ENCODE data around the gene VPS37B. TPM values are rescaled to one million over a fixed set of nuclear protein-coding genes. Genes with fewer than 3 reads are reported as not detected.

Gene VPS37B
- total RNA-seq, 1 donor from 2014 or later = 15.7 TPM

DNA sequence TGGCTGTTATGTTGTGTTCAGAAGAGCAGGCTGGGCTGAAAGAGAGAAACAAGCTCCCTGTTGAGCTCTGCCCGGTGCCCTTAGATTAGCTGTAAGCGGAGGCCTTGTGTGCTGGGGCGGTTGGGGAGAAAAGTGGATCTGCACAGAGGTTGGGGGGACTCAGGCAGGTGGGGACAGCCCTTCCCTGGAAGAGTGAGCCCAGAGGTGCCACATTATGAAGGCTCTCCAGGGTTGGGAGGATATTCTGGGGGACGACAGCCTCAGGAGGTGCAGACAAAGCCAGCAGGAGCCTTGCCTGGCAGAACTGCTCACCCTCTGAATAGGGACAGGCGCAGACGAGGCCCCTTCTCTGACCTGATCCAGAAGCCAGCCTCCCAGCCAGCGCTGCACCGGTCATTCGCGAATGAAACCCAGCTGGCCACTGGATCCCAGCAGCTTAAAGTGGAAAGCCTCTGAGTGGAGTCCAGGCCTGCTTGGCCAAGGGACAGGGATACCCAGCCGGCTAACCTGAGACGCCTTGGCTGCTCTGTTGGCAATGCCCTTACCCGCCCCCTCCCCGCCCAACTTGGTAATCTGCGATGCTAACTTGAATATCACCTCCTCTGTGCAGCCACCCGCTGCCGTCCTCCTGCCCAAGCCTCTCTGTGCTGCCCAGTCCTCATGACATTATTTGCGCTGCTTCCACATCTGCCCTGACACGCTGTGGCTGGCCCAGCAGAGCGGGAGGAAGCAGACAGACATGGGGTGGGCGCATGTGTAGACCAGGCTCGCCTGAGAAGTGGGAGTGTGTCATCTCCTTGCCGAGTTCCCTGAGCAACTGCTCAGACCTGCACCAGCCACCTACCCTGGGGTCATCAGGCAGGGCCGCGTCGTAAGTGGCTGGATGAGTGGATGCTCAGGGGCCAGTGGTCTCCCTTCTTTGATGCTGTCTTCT, 55.1 kb downstream of the VPS37B start:
- DNase-seq (ENCODE audit: low read depth, low spot score) = no peak

DNA sequence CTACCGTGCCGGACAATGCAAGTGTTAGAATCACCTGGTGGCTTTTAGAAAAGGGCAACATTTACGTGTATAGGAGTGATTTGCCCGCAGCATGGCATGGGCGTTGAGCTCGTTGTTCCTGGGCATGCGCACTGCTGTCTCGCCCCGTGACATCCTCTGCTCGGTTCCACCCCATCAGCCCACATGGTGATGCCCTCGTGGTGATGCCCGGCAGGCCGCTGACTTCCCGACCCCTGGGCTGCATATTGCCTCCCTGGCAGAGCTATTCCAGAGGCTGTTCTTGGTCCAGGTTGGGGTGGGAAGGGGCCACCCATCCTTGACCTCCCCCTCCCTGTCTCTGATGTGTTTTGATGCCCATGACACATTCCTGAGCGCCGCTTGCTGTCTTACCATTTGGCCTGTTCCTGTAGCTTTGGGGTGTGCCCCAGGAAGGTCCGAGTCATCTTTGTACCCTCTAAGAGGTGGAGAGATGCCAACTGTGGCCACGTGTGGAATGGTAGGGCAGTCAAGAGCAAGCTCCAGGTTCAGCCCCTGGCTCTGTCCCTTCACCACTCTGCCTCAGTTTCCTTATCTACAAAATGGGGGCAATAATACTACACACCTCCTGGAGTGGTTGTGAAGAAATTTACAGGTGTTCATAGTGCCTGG, 55.9 kb downstream of the VPS37B start:
- DNase-seq (ENCODE audit: low read depth, low spot score) = no peak

DNA sequence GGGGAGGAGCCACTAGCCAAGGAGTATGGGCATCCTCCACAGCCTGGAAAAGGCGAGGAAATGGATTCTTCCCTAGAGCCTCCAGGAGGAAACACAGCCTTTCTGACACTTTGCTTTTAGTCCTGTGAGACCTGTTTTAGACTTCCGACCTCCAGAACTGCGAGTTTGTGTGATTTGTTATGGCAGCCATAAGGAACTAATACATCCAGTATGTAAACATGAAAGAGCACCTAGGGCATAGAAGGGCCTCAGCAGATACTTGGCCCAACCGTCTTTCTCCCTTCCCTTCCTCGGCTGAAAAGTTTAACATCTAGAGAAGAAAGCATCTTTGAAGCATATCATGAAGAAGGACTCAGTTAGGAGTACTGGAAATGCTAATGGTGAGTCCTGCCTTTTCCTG, 57.1 kb downstream of the VPS37B start:
- no peak for DNase-seq (ENCODE audit: low read depth, low spot score)

DNA sequence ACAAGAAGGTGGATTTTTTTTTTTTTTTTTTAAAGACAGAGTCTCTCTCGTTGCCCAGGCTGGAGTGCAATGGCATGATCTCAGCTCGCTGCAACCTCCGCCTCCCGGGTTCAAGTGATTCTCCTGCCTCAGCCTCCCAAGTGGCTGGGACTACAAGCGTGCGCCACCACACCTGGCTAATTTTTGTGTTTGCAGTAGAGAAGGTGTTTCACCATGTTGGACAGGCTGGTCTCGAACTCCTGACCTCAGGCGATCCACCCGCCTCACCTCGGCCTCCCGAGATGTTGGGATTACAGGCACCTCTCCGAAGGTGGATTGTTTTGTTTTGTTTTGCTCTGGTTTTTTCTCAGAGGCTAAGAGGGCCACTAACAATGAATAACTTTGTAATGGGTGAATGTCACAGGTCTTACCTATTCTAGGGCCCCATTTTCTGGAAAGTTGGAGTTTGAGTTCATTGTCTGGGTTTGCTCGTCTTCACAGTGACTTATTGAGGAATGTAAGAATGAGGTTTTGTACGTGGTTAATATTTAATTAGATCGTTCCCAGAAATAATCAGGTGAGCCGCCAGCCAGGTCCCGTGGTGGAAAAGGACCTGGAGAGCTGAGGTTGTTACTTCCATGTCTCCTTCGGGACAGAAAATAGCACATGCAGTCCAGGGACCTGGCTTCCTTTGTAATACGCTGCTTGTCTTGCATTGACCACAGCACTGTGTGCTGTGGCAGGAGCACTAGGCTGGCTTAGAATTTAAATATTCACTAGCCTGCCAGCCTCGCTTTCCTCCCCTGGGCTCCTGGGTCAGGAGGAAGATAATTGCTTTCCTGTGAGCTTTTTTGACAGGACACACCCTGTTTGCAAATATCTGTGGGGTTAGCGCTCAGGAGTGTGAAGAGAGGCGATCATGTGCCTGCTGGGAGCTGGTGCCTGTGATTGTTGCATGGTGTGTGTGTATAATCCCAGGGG, 58.3 kb downstream of the VPS37B start:
- DNase-seq (ENCODE audit: low read depth, low spot score) = no peak

DNA sequence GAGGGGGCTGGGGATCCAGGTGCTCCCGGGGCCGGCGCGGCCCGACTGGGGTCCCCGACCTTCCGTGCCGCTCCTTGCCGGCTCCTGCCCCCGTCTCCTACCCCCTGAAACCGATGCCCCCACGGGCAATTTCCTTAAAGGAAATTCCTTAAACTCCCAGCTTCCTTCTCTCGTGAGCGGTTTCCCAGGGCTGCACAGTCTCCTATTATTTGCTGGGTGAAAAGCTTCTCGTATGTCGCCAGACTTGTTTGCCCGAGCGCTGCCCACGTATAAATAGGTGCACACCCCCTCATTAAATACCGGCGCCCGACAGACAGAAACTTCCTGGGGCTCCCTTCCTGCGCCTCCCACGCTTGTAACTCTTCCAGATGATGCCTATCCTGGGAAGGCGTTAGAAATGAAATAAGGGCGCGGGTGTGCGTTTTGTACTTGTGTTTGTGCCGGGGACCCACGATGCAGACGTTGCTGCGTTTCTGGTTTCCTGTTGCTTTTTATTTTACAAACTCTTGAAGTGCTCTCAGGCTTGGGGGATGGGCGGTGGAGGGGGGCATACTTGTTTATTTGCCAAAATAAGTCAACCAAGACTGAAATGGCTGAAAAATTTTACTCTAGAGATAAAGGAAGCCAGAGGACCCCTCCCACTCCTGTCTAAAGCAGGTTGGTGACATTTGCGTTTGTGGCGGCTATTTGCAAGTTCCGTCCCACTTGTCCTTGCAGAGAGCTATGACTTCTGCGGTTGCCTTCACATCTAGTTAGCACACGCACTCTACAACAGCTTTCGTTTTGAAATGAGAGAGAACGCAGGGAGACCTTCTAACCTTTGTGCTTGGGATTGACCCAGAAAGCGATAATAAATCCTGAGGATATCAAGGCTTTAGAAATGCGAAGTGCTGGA, 59.6 kb downstream of the VPS37B start:
- DNase-seq (ENCODE audit: low read depth, low spot score) = no peak

DNA sequence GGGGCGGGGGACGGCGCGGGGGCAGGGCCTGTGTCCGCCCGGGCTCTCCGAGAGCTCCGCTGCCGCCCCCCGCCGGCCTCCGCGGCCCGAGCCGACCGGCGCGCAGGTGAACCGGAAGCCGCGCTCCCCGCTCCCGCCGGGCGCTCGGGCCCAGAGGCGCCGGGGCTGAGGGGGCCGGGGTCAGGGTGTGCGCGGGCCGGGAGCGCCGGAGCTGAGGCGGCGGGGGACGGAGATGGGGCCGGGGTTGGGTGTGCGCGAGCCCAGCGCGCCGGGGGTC, 60.2 kb downstream of the VPS37B start:
- no peak for DNase-seq (ENCODE audit: low read depth, low spot score)

DNA sequence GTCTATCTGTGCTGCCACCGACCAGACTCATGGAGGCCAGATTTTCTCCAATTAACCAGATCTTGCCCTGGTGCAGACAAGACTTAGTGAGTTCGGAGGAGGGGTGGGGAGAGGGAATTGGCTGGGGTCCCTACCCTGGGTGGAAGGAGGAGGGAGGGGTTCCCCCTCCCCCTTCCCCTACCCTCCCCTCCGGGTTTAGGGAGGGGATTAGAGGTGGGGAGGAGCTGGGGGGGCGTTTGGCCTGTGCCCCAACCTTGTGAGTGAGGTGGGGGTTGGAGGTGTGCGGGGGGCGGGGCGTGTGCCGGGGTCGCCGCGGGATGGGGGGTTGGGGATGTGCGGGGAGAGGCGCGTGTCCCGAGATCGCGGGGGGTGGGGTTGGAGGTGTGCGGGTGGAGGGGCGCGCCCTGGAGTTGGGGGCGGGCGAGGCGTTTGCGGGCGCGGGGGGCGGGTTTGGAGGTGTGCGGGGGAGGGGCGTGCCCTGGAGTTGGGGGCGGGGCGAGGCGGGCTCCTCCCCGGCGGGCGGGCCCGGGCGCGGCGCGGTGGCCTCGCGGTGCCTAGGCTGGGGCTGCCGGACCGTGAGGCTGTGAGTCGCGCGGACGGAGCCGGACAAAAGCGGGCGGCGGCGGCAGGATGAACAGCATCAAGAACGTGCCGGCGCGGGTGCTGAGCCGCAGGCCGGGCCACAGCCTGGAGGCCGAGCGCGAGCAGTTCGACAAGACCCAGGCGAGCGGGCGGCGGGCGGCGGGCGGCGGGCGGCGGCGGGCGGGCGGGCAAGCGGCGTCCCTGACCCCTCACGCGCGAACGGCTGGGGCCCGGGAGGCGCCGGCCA, 60.8 kb downstream of the VPS37B start, which contains the start of gene HIP1R:
Gene HIP1R, plus strand, starts transcription at position 537 of the 829 bp plus-strand sequence. Its CDS starts 94 bp downstream, at position 631.
- no peak for DNase-seq (ENCODE audit: low read depth, low spot score)

DNA sequence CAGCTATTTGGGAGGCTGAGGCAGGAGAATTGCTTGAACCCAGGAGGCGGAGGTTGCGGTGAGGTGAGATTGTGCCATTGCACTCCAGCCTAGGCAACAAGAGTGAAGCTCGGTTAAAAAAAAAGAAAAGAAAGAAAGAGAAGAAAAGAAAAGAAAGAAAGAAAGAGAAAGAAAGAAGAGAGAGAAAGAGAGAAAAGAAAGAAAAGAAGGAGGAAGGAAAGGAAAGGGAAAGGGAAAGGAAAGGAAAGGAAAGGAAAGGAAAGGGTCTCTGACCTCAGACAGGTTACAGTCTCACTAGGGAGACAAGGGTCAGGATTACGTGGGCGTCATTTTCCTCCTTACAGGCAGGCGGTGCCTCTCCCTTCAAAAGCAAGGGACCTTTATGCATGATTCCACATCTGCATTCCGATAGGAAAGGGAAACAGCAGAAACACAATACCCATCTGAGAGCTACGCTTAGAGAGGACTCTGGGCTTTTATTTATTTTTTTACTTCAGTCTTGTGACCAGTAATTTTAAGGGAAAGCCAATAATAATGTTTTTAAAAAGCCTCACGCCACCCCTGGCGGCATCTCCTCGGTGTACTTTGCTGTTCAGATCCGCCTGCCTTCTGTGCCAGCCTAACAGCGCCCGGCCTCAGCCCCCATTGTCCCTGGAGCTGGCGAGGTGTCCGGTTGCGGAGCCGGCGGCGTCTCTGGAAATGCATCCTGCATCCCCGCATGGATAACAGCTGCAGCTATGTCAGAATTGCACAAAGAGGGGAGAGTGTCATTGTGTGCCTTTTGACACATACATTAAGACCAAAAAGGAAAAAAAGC, 61.6 kb downstream of the VPS37B start:
- no peak for DNase-seq (ENCODE audit: low read depth, low spot score)

DNA sequence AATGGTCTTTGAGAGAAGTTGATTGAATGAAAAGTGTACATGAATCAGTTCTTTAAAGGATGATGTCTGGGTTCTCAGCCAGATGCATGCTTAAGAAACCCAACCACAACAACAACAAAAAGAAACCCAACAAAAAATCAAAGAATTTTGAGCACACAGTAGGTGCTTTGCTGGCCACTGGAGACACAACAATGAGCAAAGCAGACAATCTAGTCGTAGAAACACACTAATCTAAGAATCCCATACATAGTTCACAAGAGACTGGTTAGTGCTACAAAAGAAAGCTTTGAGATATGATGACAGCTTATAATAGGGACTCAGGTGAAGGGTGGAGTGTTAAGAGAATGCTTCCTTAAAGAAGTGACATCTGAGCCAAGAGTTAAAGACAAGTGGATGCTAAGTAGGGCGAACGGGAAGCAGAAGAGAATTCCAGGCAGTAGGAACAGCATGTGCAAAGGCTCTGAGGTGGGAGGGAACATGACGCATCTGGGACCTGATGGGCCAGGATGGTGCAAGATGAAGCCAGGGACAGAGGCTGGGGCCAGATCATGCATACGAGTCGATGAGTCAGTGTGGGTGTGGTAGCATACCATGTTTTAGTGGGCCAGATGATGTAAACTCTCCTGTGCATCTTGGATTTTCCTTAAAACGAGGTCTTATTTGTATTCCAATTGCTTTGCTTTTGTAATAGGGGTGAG, 65.3 kb downstream of the VPS37B start:
- DNase-seq (ENCODE audit: low read depth, low spot score) = no peak

DNA sequence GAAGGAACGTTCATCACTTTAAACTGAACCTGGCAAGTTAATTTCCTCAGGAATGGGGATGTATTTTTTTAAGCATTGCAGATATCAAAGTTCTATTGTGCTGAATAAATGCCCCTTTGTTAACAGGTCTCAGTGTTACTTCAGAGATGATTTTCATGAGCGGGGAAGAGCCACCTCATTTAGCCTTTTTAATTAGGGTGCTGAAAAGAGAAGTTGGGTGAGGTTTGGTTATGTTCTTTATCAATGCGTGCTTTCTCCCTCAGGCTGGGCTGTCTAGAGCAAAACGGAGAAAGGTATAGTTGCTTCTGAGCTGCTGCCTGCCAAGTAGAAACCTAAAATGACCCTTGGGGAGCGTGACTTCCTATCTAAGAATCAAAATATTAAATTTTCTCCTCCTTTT, 68.7 kb downstream of the VPS37B start:
- no peak for DNase-seq (ENCODE audit: low read depth, low spot score)

DNA sequence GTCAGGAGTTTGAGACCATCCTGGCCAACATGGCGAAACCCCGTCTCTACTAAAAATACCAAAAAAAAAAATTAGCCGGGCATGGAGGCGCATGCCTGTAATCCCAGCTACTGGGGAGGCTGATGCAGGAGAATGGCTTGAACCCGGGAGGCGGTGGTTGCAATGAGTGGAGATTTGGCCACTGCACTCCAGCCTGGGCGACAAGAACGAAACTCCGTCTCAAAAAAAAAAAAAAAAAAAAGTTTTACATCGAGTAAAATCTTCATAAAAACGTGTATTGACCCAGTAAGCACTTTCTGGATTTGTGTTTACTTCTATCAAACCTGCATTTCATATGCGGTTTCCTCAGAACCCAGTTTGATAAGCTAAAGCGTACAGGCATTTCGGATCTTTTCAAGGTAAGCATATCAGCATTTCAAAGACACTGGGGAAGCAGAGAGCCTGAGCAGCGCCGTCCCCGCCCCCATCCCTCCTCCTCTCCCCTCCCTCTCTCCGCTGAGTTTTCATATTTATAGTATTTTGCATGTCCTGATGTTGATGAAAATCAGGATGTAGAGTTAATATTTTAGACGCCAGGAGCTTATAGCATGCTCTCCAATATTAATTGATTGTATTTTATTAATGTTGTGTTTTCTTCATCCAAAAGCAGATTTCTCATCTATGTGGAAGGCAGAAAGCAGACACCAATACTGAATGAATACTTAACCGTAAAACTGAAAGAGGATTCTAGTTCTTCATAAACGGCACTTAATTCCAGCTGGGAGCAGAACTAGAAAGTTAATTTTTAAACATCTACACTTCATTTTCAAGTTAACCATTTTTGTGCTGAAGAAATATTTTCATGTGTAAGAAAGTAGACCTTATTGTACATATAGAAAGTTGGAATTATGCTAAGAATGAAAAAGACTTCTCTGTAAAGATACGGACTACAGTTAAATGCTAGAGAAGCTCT, 69.9 kb downstream of the VPS37B start:
- DNase-seq (ENCODE audit: low read depth, low spot score) = no peak

GRCh38 chr12:122823429-122823828, 72.5 kb downstream of the VPS37B start:
- no peak for DNase-seq (ENCODE audit: low read depth, low spot score)

DNA sequence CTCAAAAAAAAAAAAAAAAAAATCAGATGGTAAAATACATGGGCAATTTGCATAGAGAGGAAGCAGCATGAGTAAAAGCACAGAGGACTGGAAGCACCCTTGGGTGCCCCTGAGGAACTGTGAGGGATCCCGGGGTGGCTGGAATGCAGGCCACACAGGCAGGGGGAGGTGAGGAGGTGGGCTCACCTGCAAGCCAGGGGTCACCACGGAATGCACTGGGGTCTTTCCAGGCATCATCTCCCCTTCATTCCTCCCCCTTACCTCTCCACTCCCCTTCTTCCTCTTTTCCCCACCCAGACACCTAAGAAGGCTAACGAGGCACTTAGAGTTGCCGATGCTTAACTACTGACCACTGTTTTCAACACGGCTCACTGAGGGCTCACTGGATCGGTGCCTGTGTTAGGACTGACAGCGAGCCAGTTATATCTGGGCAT, 75.1 kb downstream of the VPS37B start:
- no peak for DNase-seq (ENCODE audit: low read depth, low spot score)

GRCh38 chr12:122820138-122820537, 75.8 kb downstream of the VPS37B start:
- no peak for DNase-seq (ENCODE audit: low read depth, low spot score)

DNA sequence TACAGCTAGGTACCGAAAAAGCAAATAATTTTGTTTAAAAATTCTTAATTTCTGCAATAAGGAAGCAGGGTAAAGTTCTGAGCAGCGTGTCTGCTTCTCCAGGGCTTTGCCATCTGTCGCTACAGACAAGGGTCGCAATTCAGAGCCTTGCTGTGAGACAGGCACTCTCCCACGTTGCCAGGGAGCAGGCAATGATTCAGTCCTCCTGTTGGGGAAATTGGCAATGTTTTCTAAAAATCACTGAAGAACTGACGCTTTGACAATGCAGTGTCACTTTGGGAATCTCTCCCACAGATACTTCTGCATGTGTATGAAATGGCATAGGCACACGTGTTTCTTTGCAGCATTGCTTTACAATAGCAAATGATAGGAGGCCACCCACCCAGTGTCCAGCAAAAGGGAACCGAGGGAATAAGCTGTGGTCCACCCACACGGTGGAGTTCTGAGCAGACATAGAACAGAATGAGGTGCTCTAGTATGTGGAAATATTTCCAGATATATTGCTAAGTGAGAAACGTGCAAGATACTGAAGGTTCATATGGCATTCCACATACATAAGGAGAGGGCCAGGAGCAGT, 76.6 kb downstream of the VPS37B start:
- DNase-seq (ENCODE audit: low read depth, low spot score) = no peak

All from pulmonary artery endothelial cell (primary cell).